Neural progenitor cell (in vitro differentiated cells): Measurements from ENCODE around the gene TENM3.

ENCODE experiments used
- EZH2 ChIP-seq: fragments of 200-600 bp; sonication (generic); IDR thresholded peaks from 2 replicates; pipeline ENCODE4 v1.6.1; 2017; ENCODE audit warnings: antibody characterized with exemption, mild to moderate bottlenecking, moderate library complexity
- EZH2phosphoT487 ChIP-seq: fragments of 200-600 bp; sonication (generic); IDR thresholded peaks from 2 replicates; pipeline ENCODE4 v1.6.1; 2017; ENCODE audit warnings: antibody characterized with exemption
- TF ChIP-seq, protein P1 (sequence below): fragments of 200-600 bp; sonication (generic); IDR thresholded peaks from 2 replicates; pipeline ENCODE4 v1.5.1; 2017; ENCODE audit warnings: antibody characterized with exemption, mild to moderate bottlenecking

DNA sequence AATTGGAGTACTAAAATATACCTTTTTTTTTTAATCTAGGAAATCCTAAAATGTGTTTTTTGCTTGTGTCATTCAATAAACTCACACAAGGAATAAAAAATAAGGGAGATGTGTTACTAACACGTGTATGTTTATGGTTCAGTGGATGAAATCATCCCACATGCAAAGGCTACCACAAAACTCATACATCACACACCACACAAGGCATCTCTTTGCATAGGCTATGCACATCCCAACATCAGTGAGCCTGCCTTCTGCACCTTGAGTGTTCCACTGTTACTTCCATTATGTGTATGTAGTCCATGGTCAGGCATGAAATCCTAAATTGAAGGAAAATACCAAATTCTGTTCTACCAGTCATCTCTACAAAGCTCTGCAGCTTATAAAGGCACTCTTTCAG, 460.9 kb downstream of the TENM3 start:
- TF ChIP-seq, protein P1, sequence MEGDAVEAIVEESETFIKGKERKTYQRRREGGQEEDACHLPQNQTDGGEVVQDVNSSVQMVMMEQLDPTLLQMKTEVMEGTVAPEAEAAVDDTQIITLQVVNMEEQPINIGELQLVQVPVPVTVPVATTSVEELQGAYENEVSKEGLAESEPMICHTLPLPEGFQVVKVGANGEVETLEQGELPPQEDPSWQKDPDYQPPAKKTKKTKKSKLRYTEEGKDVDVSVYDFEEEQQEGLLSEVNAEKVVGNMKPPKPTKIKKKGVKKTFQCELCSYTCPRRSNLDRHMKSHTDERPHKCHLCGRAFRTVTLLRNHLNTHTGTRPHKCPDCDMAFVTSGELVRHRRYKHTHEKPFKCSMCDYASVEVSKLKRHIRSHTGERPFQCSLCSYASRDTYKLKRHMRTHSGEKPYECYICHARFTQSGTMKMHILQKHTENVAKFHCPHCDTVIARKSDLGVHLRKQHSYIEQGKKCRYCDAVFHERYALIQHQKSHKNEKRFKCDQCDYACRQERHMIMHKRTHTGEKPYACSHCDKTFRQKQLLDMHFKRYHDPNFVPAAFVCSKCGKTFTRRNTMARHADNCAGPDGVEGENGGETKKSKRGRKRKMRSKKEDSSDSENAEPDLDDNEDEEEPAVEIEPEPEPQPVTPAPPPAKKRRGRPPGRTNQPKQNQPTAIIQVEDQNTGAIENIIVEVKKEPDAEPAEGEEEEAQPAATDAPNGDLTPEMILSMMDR, result no peak
- no peak for TF ChIP-seq EZH2
- no peak for TF ChIP-seq EZH2phosphoT487
